HUES64 (cell line): ENCODE data around the gene PFKFB2.

Source experiments
- H3K27ac ChIP-seq: 2 replicates; pipeline ENCODE4 v1.7.0; 2013; ENCODE audit warnings: low read depth, low read length, inconsistent platforms
- H3K27me3 ChIP-seq: 2 replicates; pipeline ENCODE4 v1.6.1; 2013; ENCODE audit warnings: mild to moderate bottlenecking, low read length; ENCODE audit not compliant: insufficient read depth
- H3K36me3 ChIP-seq: 2 replicates; pipeline ENCODE4 v1.6.1; 2013; ENCODE audit warnings: mild to moderate bottlenecking, low read length; ENCODE audit not compliant: insufficient read depth
- H3K4me1 ChIP-seq: 2 replicates; pipeline ENCODE4 v1.6.1; 2013; ENCODE audit warnings: mild to moderate bottlenecking, low read length, moderate library complexity; ENCODE audit not compliant: insufficient read depth
- H3K4me3 ChIP-seq: 2 replicates; pipeline ENCODE4 v1.5.1; 2013; ENCODE audit warnings: mild to moderate bottlenecking, low read length, moderate library complexity
- H3K9ac ChIP-seq: 2 replicates; pipeline ENCODE4 v1.6.1; 2013; ENCODE audit warnings: mild to moderate bottlenecking, low read depth, low read length
- H3K9me3 ChIP-seq: 2 replicates; pipeline ENCODE4 v1.6.1; 2013; ENCODE audit warnings: low read depth, low read length; ENCODE audit not compliant: insufficient read depth
- WGBS: fragments of 150-250, 120-280 bp; methylation state at CpG from one replicate; pipeline ENCODE4 v1.1.7; 2013; ENCODE audit warnings: missing lambda C conversion rate; 5-methylcytosine and 5-hydroxymethylcytosine counted together

The PFKFB2 gene

GRCh38 chr1:207015791-207016190 is 37.3 kb upstream of the PFKFB2 start:
- 98% methylated on average over 3 of the region's 3 CpGs for WGBS
- H3K36me3 ChIP-seq, result no peaks in the 10 kb centered on the region
- no peak overlapping the region for H3K9ac ChIP-seq
- no peaks in the 10 kb centered on the region for H3K4me1 ChIP-seq
- H3K4me3 ChIP-seq, result no peak overlapping the region
- H3K27ac ChIP-seq, result no peak overlapping the region
- H3K9me3 ChIP-seq, result no peaks in the 10 kb centered on the region
- no peaks in the 10 kb centered on the region; the same call in 1 of the 2 replicates for H3K27me3 ChIP-seq

- Histone ChIP-seq H3K36me3 (no peaks in the 10 kb centered on the region), H3K27me3 (no peaks in the 10 kb centered on the region; the same call in 1 of the 2 replicates), H3K4me3 (no peak overlapping the region), H3K27ac (no peak overlapping the region), H3K9me3 (no peaks in the 10 kb centered on the region), H3K4me1 (no peaks in the 10 kb centered on the region), H3K9ac (no peak overlapping the region)
- WGBS, result 92% methylated on average over 7 of the region's 7 CpGs
Measured at GRCh38 chr1:207017615-207018559, 35.2 kb upstream of the PFKFB2 start.

- Histone ChIP-seq H3K9me3 (no peaks in the 10 kb centered on the region), H3K36me3 (no peaks in the 10 kb centered on the region), H3K4me3 (no peak overlapping the region), H3K27ac (no peak overlapping the region), H3K27me3 (no peaks in the 10 kb centered on the region; the same call in 1 of the 2 replicates), H3K9ac (no peak overlapping the region), H3K4me1 (no peaks in the 10 kb centered on the region)
- 89% methylated on average over 4 of the region's 4 CpGs for whole genome bisulfite sequencing
Measured at GRCh38 chr1:207018707-207019106, 34.4 kb upstream of the PFKFB2 start.

GRCh38 chr1:207019161-207019560 is 33.9 kb upstream of the PFKFB2 start:
- H3K9ac ChIP-seq, result no peak overlapping the region
- 92% methylated on average over 2 of the region's 2 CpGs for WGBS
- no peaks in the 10 kb centered on the region for H3K36me3 ChIP-seq
- no peaks in the 10 kb centered on the region for H3K9me3 ChIP-seq
- no peaks in the 10 kb centered on the region for H3K4me1 ChIP-seq
- H3K27me3 ChIP-seq, result no peaks in the 10 kb centered on the region; the same call in 1 of the 2 replicates
- H3K4me3 ChIP-seq, result no peak overlapping the region
- no peak overlapping the region for H3K27ac ChIP-seq

- no peak overlapping the region for H3K27ac ChIP-seq
- peaks cover 3% of the 10 kb centered on the region; the same call in 1 of the 2 replicates for H3K4me1 ChIP-seq
Measured at GRCh38 chr1:207019661-207020060, 33.4 kb upstream of the PFKFB2 start.

GRCh38 chr1:207020065-207020708 is 32.9 kb upstream of the PFKFB2 start:
- H3K27me3 ChIP-seq, result no peaks in the 10 kb centered on the region; the same call in 1 of the 2 replicates
- H3K27ac ChIP-seq, result no peak overlapping the region
- peaks cover 6% of the 10 kb centered on the region for H3K4me1 ChIP-seq
- H3K9ac ChIP-seq, result no peak overlapping the region
- 93% methylated on average over 5 of the region's 9 CpGs for WGBS
- H3K4me3 ChIP-seq, result no peak overlapping the region
- H3K36me3 ChIP-seq, result no peaks in the 10 kb centered on the region
- no peaks in the 10 kb centered on the region for H3K9me3 ChIP-seq

More at GRCh38 chr1:207019661-207020060, 33.4 kb upstream of the PFKFB2 start:
- Histone ChIP-seq H3K4me3 (no peak overlapping the region), H3K9me3 (no peaks in the 10 kb centered on the region), H3K27me3 (no peaks in the 10 kb centered on the region; the same call in 1 of the 2 replicates), H3K9ac (no peak overlapping the region), H3K36me3 (no peaks in the 10 kb centered on the region)
- WGBS, result 94% methylated on average over 2 of the region's 2 CpGs

- no peaks in the 10 kb centered on the region for H3K36me3 ChIP-seq
- no peaks in the 10 kb centered on the region for H3K9me3 ChIP-seq
- peaks cover 11% of the 10 kb centered on the region for H3K4me1 ChIP-seq
- no peak overlapping the region for H3K27ac ChIP-seq
- H3K9ac ChIP-seq, result no peak overlapping the region
- WGBS, result 89% methylated on average over 4 of the region's 4 CpGs
- no peak overlapping the region for H3K4me3 ChIP-seq
- H3K27me3 ChIP-seq, result no peaks in the 10 kb centered on the region; the same call in 1 of the 2 replicates
Measured at GRCh38 chr1:207020709-207021107, 32.4 kb upstream of the PFKFB2 start.

- Histone ChIP-seq H3K9ac (no peak overlapping the region), H3K9me3 (no peaks in the 10 kb centered on the region), H3K27me3 (no peaks in the 10 kb centered on the region; the same call in 1 of the 2 replicates), H3K36me3 (no peaks in the 10 kb centered on the region), H3K27ac (no peak overlapping the region), H3K4me3 (no peak overlapping the region), H3K4me1 (peaks cover 17% of the 10 kb centered on the region)
- 85% methylated on average over 8 of the region's 8 CpGs for WGBS
Measured at GRCh38 chr1:207021139-207021861, 31.8 kb upstream of the PFKFB2 start.

GRCh38 chr1:207021876-207022596 is 31.0 kb upstream of the PFKFB2 start:
- Histone ChIP-seq H3K27me3 (no peaks in the 10 kb centered on the region; the same call in 1 of the 2 replicates), H3K9ac (no peak overlapping the region), H3K4me1 (peaks cover 23% of the 10 kb centered on the region), H3K9me3 (no peaks in the 10 kb centered on the region), H3K27ac (no peak overlapping the region), H3K36me3 (no peaks in the 10 kb centered on the region), H3K4me3 (no peak overlapping the region)
- 93% methylated on average over 15 of the region's 15 CpGs for WGBS

- H3K9ac ChIP-seq, result no peak overlapping the region
- WGBS, result 90% methylated on average over 8 of the region's 8 CpGs
- no peaks in the 10 kb centered on the region for H3K36me3 ChIP-seq
- peaks cover 25% of the 10 kb centered on the region for H3K4me1 ChIP-seq
- H3K4me3 ChIP-seq, result no peak overlapping the region
- no peaks in the 10 kb centered on the region; the same call in 1 of the 2 replicates for H3K27me3 ChIP-seq
- no peaks in the 10 kb centered on the region for H3K9me3 ChIP-seq
- H3K27ac ChIP-seq, result no peak overlapping the region
Measured at GRCh38 chr1:207022996-207023679, 29.9 kb upstream of the PFKFB2 start.
